ENCODE measurements around the gene CSAD. TPM values are rescaled to one million over a fixed set of nuclear protein-coding genes. Genes with fewer than 3 reads are reported as not detected.

CSAD gene
- total RNA-seq, 2 experiments from 2014 or later = 25.8 to 26.9 TPM

GRCh38 chr12:53218551-53219291 is 38.0 kb upstream of the CSAD start:
- BruUV-seq (replicated peaks) = no TSS peak
- H3K9me2 ChIP-seq (ENCODE audit: insufficient read depth, low read length) = no peaks in the 10 kb centered on the region
- H3K9me3 ChIP-seq (ENCODE audit: low read length) = no peaks in the 10 kb centered on the region
- CTCF ChIA-PET (ENCODE audit: unreplicated experiment) = interaction anchor here (0.6 to 1.5 kb wide), 3 partner anchors 49 to 105 kb away, joined by 4 to 13 read pairs (median 7); partner anchors contain the start of gene ESPL1
- POLR2A ChIA-PET = interaction anchor here (0.6 to 3.4 kb wide), 5 partner anchors 10 to 452 kb away, joined by 3 to 21 read pairs (median 6); partner anchors contain the start of genes ESPL1 and ITGB7
- H4K20me1 ChIP-seq (ENCODE audit: insufficient read depth, low read length) = no peaks in the 10 kb centered on the region
- H3K79me2 ChIP-seq (ENCODE audit: insufficient read depth, low read depth, low read length) = no peaks in the 10 kb centered on the region
- no peak overlapping the region for H3K27ac ChIP-seq (ENCODE audit: low read depth, low read length, poor library complexity, severe bottlenecking)
- peaks cover 85% of the 10 kb centered on the region for H3K4me1 ChIP-seq (ENCODE audit: insufficient read depth, low read length, poor library complexity, severe bottlenecking)
- TF ChIP-seq, protein P1, sequence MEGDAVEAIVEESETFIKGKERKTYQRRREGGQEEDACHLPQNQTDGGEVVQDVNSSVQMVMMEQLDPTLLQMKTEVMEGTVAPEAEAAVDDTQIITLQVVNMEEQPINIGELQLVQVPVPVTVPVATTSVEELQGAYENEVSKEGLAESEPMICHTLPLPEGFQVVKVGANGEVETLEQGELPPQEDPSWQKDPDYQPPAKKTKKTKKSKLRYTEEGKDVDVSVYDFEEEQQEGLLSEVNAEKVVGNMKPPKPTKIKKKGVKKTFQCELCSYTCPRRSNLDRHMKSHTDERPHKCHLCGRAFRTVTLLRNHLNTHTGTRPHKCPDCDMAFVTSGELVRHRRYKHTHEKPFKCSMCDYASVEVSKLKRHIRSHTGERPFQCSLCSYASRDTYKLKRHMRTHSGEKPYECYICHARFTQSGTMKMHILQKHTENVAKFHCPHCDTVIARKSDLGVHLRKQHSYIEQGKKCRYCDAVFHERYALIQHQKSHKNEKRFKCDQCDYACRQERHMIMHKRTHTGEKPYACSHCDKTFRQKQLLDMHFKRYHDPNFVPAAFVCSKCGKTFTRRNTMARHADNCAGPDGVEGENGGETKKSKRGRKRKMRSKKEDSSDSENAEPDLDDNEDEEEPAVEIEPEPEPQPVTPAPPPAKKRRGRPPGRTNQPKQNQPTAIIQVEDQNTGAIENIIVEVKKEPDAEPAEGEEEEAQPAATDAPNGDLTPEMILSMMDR (conservative IDR thresholded peaks at IDR 0.05; ENCODE audit: low read length) = no peak
- intact Hi-C loops (cut with micrococcal nuclease; ENCODE audit: unreplicated experiment) = no loop called here
- peak overlapping the region; percentile 74 for H3K4me3 ChIP-seq (ENCODE audit: low read depth, low read length, poor library complexity, severe bottlenecking)
- H3K4me2 ChIP-seq (ENCODE audit: low read length) = peak overlapping the region; percentile 96
- H2AFZ ChIP-seq (ENCODE audit: low read length) = peak overlapping the region; percentile 82; the same call in 1 of the 2 replicates
- no peak for DNase-seq (ENCODE audit: low spot score)
- no peaks in the 10 kb centered on the region for H3K36me3 ChIP-seq (ENCODE audit: insufficient read depth, low read length)

- H3K79me2 ChIP-seq (ENCODE audit: insufficient read depth, low read depth, low read length) = no peaks in the 10 kb centered on the region
- BruUV-seq (replicated peaks) = no TSS peak
- H3K4me1 ChIP-seq (ENCODE audit: insufficient read depth, low read length, poor library complexity, severe bottlenecking) = peaks cover 85% of the 10 kb centered on the region
- CTCF ChIA-PET (ENCODE audit: unreplicated experiment) = interaction anchor here (1.5 kb wide), 1 partner anchor 50 kb away, joined by 4 read pairs; the partner anchor contains the start of gene ESPL1
- no peak for TF ChIP-seq EZH2phosphoT487 (IDR thresholded peaks at IDR 0.05; ENCODE audit: borderline replicate concordance, low read depth, low read length)
- TF ChIP-seq, protein P1 (conservative IDR thresholded peaks at IDR 0.05; ENCODE audit: low read length) = no peak
- H3K4me3 ChIP-seq (ENCODE audit: low read depth, low read length, poor library complexity, severe bottlenecking) = no peak overlapping the region
- POLR2A ChIA-PET = interaction anchor here (0.6 to 1.5 kb wide), 3 partner anchors 11 to 453 kb away, joined by 3 to 6 read pairs (median 3); partner anchors contain the start of gene ITGB7
- H3K9me2 ChIP-seq (ENCODE audit: insufficient read depth, low read length) = no peaks in the 10 kb centered on the region
- peaks cover 1% of the 10 kb centered on the region; the same call in 1 of the 2 replicates for H3K36me3 ChIP-seq (ENCODE audit: insufficient read depth, low read length)
- H3K9me3 ChIP-seq (ENCODE audit: low read length) = no peaks in the 10 kb centered on the region
- no peak for DNase-seq (ENCODE audit: low spot score)
- no peak overlapping the region for H2AFZ ChIP-seq (ENCODE audit: low read length)
- H3K27ac ChIP-seq (ENCODE audit: low read depth, low read length, poor library complexity, severe bottlenecking) = no peak overlapping the region
- H4K20me1 ChIP-seq (ENCODE audit: insufficient read depth, low read length) = no peaks in the 10 kb centered on the region
- H3K4me2 ChIP-seq (ENCODE audit: low read length) = peak overlapping the region; percentile 96
- intact Hi-C loops (cut with micrococcal nuclease; ENCODE audit: unreplicated experiment) = no loop called here
These were observed 37.2 kb upstream of the CSAD start for GRCh38 chr12:53217931-53218307.

All from OCI-LY7 (cell line).